Panc1 (cell line): ENCODE results near the gene PLCB1. TPM values are rescaled to one million over a fixed set of nuclear protein-coding genes. Genes with fewer than 3 reads are reported as not detected.

Experiments used
- ATAC-seq: fragments of 200-7000 bp; cut with Tn5 transposase; 2 replicates; pipeline ENCODE4 v1.9.1; 2020; ENCODE audit warnings: mild to moderate bottlenecking, moderate library complexity
- BruUV-seq: library from RNA; stranded (reverse); fragments of 400-500 nt; replicated peaks from 2 replicates; lab custom pipeline; 2021; lab: Mats Ljungman, UMichigan
- CTCF ChIA-PET: fragments of 300-600 bp; sonication (Branson Sonifier 250); formaldehyde crosslinking; loops from one replicate; lab custom pipeline; 2022; ENCODE audit warnings: antibody characterized with exemption; lab: Charles Lee
- POLR2A ChIA-PET: fragments of 300-600 bp; sonication (Branson Sonifier 250); formaldehyde crosslinking; loops from one replicate; lab custom pipeline; 2022; ENCODE audit warnings: antibody characterized with exemption; lab: Charles Lee
- DNase-seq: peaks from one replicate; pipeline ENCODE4 v3.0.0-alpha.2; 2010; ENCODE audit warnings: low read depth, low spot score
- H3K27ac ChIP-seq: 2 replicates; pipeline ENCODE4 v1.5.1; 2011; ENCODE audit warnings: mild to moderate bottlenecking, low read length, inconsistent platforms
- H3K27me3 ChIP-seq: fragments of 200-500 bp; sonication (Bioruptor generic); 2 replicates; pipeline ENCODE4 v1.6.0; 2014; ENCODE audit warnings: low read length, inconsistent platforms; ENCODE audit not compliant: control insufficient read depth, insufficient read depth
- H3K36me3 ChIP-seq: fragments of 200-500 bp; sonication (Bioruptor generic); 2 replicates; pipeline ENCODE4 v1.5.1; 2014; ENCODE audit warnings: inconsistent platforms, mild to moderate bottlenecking, low read length, moderate library complexity; ENCODE audit not compliant: control insufficient read depth, insufficient read depth
- H3K4me1 ChIP-seq: 2 replicates; pipeline ENCODE4 v1.5.1; 2011; ENCODE audit warnings: inconsistent platforms, mild to moderate bottlenecking, low read length, moderate library complexity; ENCODE audit not compliant: control insufficient read depth, insufficient read depth
- H3K4me3 ChIP-seq, 2 experiments: 2 replicates each; pipeline ENCODE4 v1.5.1; 2011 to 2012; ENCODE audit warnings: low read depth in 2 of 2, low read length in 2 of 2, mild to moderate bottlenecking in 2 of 2, inconsistent platforms in 1 of 2, moderate library complexity in 1 of 2
- H3K9me3 ChIP-seq: fragments of 200-500 bp; sonication (Bioruptor generic); 2 replicates; pipeline ENCODE4 v1.5.1; 2014; ENCODE audit warnings: low read depth, mild to moderate bottlenecking, inconsistent platforms, low read length, moderate library complexity; ENCODE audit not compliant: control insufficient read depth, insufficient read depth
- POLR2AphosphoS5 ChIP-seq: IDR thresholded peaks from 2 replicates; pipeline ENCODE4 v1.6.1; 2012; ENCODE audit warnings: mild to moderate bottlenecking, low read depth, low read length, moderate library complexity
- REST ChIP-seq, 2 experiments: IDR thresholded peaks; 2 replicates each; pipeline ENCODE4 v1.6.1; 2011 to 2012; ENCODE audit warnings: low read depth in 2 of 2, control low read depth in 1 of 2, low read length in 1 of 2, mild to moderate bottlenecking in 1 of 2, moderate library complexity in 1 of 2; ENCODE audit not compliant: insufficient read depth in 1 of 2
- SIN3A ChIP-seq: IDR thresholded peaks from 2 replicates; pipeline ENCODE4 v1.6.1; 2012; ENCODE audit warnings: low read depth, mild to moderate bottlenecking, low read length, moderate library complexity, borderline replicate concordance; ENCODE audit not compliant: insufficient read depth
- TCF7L2 ChIP-seq: IDR thresholded peaks from 2 replicates; pipeline ENCODE4 v1.6.1; 2011; ENCODE audit warnings: mild to moderate bottlenecking, low read depth, low read length, inconsistent platforms
- in situ Hi-C: cut with HindIII; loops from 2 replicates; pipeline ENCODE4 v1.10.0; 2016; ENCODE audit warnings: low sequenced_read_pairs, low pct_unique_long_range_greater_than_20kb
- intact Hi-C: fragments of 100-400 bp; cut with micrococcal nuclease; formaldehyde crosslinking; loops from one replicate; pipeline ENCODE4 v1.10.0; 2022; ENCODE audit not compliant: unreplicated experiment
- total RNA-seq: library from RNA; stranded (reverse); gene quantifications from one replicate; pipeline ENCODE4 v1.2.1, GENCODE V29; 2021; ENCODE audit not compliant: unreplicated experiment
- TF ChIP-seq, protein P1 (sequence below): fragments of 450-650 bp; IDR thresholded peaks from 2 replicates; pipeline ENCODE4 v1.5.1; 2017; ENCODE audit warnings: mild to moderate bottlenecking

Gene PLCB1
- total RNA-seq, 1 experiment from 2014 or later, result 0.59 TPM

- POLR2A ChIA-PET, result no interaction called here
Measured at GRCh38 chr20:8656335-8656734, 524.3 kb downstream of the PLCB1 start.

GRCh38 chr20:8657664-8658063, 525.6 kb downstream of the PLCB1 start:
- ChIA-PET POLR2A (no interaction called here), CTCF (no interaction called here)
- Histone ChIP-seq H3K9me3 (no peaks in the 10 kb centered on the region), H3K27ac (no peak overlapping the region), H3K27me3 (no peaks in the 10 kb centered on the region), H3K4me3 (no peak overlapping the region), H3K4me1 (no peaks in the 10 kb centered on the region), H3K36me3 (no peaks in the 10 kb centered on the region)
- no peak for TF ChIP-seq POLR2AphosphoS5
- TF ChIP-seq REST (IDR thresholded peaks at IDR 0.05; ENCODE audit: insufficient read depth in 1 of 2, low read depth in 2 of 2, low read length in 1 of 2), result no peak
- TF ChIP-seq TCF7L2, result no peak
- TF ChIP-seq, protein P1, sequence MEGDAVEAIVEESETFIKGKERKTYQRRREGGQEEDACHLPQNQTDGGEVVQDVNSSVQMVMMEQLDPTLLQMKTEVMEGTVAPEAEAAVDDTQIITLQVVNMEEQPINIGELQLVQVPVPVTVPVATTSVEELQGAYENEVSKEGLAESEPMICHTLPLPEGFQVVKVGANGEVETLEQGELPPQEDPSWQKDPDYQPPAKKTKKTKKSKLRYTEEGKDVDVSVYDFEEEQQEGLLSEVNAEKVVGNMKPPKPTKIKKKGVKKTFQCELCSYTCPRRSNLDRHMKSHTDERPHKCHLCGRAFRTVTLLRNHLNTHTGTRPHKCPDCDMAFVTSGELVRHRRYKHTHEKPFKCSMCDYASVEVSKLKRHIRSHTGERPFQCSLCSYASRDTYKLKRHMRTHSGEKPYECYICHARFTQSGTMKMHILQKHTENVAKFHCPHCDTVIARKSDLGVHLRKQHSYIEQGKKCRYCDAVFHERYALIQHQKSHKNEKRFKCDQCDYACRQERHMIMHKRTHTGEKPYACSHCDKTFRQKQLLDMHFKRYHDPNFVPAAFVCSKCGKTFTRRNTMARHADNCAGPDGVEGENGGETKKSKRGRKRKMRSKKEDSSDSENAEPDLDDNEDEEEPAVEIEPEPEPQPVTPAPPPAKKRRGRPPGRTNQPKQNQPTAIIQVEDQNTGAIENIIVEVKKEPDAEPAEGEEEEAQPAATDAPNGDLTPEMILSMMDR, result no peak
- no peak for TF ChIP-seq SIN3A
- BruUV-seq, result no TSS peak
- ATAC-seq (no peak), DNase-seq (no peak)
- intact Hi-C loops (no loop called here), in situ Hi-C loops (no loop called here)

More at GRCh38 chr20:8656335-8656734, 524.3 kb downstream of the PLCB1 start:
- no peaks in the 10 kb centered on the region for H3K4me1 ChIP-seq
- H3K27ac ChIP-seq, result no peak overlapping the region
- intact Hi-C loops, result no loop called here
- H3K9me3 ChIP-seq, result no peaks in the 10 kb centered on the region
- TF ChIP-seq SIN3A (no peak), TCF7L2 (no peak), POLR2AphosphoS5 (no peak), REST (IDR thresholded peaks at IDR 0.05; ENCODE audit: insufficient read depth in 1 of 2, low read depth in 2 of 2, low read length in 1 of 2) (no peak)
- TF ChIP-seq, protein P1, result no peak
- ATAC-seq (no peak), DNase-seq (no peak)
- no peaks in the 10 kb centered on the region for H3K36me3 ChIP-seq
- CTCF ChIA-PET, result no interaction called here
- in situ Hi-C loops, result no loop called here
- H3K4me3 ChIP-seq, result no peak overlapping the region
- H3K27me3 ChIP-seq, result no peaks in the 10 kb centered on the region
- BruUV-seq, result no TSS peak
